Kidney (tissue), 14 donors: ENCODE results near the gene TCL1A. TPM values are rescaled to one million over a fixed set of nuclear protein-coding genes. Genes with fewer than 3 reads are reported as not detected.

Source experiments
- DNase-seq, 5 donors: peaks; one replicate each; pipeline ENCODE4 v3.0.0-alpha.2; 2013 to 2020
- FAIRE-seq: peaks from 2 replicates; lab custom pipeline; 2012; peaks lifted over from hg19 to GRCh38; lab: Jason Lieb, UNC
- H3K27ac ChIP-seq, 2 donors: one replicate each; pipeline ENCODE4 v1.7.0; 2013; ENCODE audit warnings: low read depth in 2 of 2, low read length in 2 of 2, inconsistent platforms in 1 of 2
- H3K27me3 ChIP-seq: one replicate; pipeline ENCODE4 v1.7.1; 2013; ENCODE audit warnings: low read length, inconsistent platforms; ENCODE audit not compliant: control insufficient read depth, insufficient read depth
- H3K36me3 ChIP-seq, 3 donors: one replicate each; pipeline versions ENCODE4 v1.7.0 to v1.7.1; 2013; ENCODE audit warnings: low read length in 3 of 3, control low read depth in 1 of 3, inconsistent platforms in 1 of 3; ENCODE audit not compliant: insufficient read depth in 3 of 3, control insufficient read depth in 2 of 3
- H3K4me1 ChIP-seq, 3 donors: one replicate each; pipeline versions ENCODE4 v1.7.0 to v1.7.1; 2013; ENCODE audit warnings: low read length in 3 of 3, inconsistent platforms in 1 of 3, low read depth in 1 of 3; ENCODE audit not compliant: control insufficient read depth in 2 of 3, insufficient read depth in 2 of 3
- H3K4me3 ChIP-seq, 3 donors: one replicate each; pipeline versions ENCODE4 v1.7.0 to v1.8.1; 2013; ENCODE audit warnings: low read length in 3 of 3, control low read depth in 1 of 3, inconsistent platforms in 1 of 3
- H3K9ac ChIP-seq, 3 donors: one replicate each; pipeline versions ENCODE4 v1.7.0 to v1.7.1; 2013; ENCODE audit warnings: low read length in 3 of 3, control low read depth in 1 of 3, inconsistent platforms in 1 of 3
- H3K9me3 ChIP-seq, 3 donors: one replicate each; pipeline versions ENCODE4 v1.7.0 to v1.7.1; 2013; ENCODE audit warnings: low read length in 3 of 3, control low read depth in 1 of 3, inconsistent platforms in 1 of 3; ENCODE audit not compliant: control insufficient read depth in 2 of 3, insufficient read depth in 1 of 3
- intact Hi-C: fragments of 100-400 bp; cut with DNase I; formaldehyde crosslinking; loops from one replicate; pipeline ENCODE4 v1.11.1; 2022
- polyA plus RNA-seq: library from polyadenylated mRNA; stranded (reverse); fragments of 350-450 nt; fragmentation: Illumina TruSeq; extraction: RNeasy Lipid Tissue Mini Kit (QIAGEN cat#74804); gene quantifications from one replicate; pipeline ENCODE4 v1.2.3, GENCODE V29; 2014; ENCODE audit warnings: low read depth, low replicate concordance; ENCODE audit not compliant: insufficient read depth
- total RNA-seq: library from RNA; stranded (reverse); fragmentation: NEBNext Ultra II Directional; extraction: Animal tissue kit (Norgen Biotek cat#: 25700); gene quantifications from one replicate; pipeline ENCODE4 v1.2.1, GENCODE V29; 2021
- TF ChIP-seq, protein P1 (sequence below): IDR thresholded peaks from 3 replicates; pipeline ENCODE4 v1.5.1; 2012; ENCODE audit warnings: mild to moderate bottlenecking, moderate library complexity, borderline replicate concordance; ENCODE audit not compliant: insufficient read depth; ENCODE audit errors: extremely low read depth
- donor health status: control.
- donor health status: control.
- donor health status: control.
- donor health status: control.
- donor health status: control.
- donor health status: DM: yes; HTN: yes; CAD: no.
- donor health status: Normal renal cell carcinoma (clear cell type).

TCL1A gene
- total and polyA plus RNA-seq, 2 donors from 2014 or later = 1.4 TPM; not detected in 1

DNA sequence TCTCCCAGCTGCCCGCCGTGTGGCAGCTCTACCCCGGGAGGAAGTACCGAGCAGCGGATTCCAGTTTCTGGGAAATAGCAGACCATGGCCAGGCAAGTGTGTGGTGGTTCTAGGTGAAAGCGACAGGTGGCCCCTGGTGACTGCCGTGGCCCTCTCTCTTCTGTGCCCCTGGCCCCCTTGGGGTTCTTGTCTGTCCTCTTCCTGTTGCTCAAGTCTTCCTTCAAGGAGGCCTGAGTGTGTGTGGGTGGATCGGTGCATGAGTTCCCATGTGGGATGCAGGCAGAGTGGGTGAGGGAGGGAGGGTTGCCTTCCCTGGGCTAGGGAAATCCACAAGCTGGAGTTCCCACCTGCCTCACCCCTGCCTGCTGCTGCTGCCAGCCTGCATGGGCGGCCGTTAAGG lies 23.1 kb downstream of the TCL1A start:
- no peak overlapping the region for H3K9ac ChIP-seq

DNA sequence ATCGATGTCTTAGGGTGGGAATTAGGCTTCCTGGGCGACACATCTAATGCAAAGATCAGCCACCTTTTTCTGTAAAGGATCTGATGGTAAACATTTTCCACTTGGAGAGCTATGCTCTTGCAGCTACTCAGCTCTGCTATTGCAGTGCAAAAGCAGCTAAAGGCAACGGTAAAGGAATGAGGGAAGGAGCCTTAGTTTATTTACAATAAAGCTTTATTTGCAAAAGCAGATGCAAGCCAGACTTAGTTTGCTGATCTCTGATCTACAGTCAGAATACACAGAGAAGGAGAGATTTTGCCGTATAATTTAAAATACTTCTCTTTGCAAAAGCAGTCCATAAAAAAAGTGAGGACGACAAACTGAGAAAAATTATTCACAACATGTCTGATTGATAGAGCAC lies 24.5 kb downstream of the TCL1A start:
- no peak overlapping the region for H3K27ac ChIP-seq
- no peak for DNase-seq
- H3K27me3 ChIP-seq = no peaks in the 10 kb centered on the region
- TF ChIP-seq, protein P1, sequence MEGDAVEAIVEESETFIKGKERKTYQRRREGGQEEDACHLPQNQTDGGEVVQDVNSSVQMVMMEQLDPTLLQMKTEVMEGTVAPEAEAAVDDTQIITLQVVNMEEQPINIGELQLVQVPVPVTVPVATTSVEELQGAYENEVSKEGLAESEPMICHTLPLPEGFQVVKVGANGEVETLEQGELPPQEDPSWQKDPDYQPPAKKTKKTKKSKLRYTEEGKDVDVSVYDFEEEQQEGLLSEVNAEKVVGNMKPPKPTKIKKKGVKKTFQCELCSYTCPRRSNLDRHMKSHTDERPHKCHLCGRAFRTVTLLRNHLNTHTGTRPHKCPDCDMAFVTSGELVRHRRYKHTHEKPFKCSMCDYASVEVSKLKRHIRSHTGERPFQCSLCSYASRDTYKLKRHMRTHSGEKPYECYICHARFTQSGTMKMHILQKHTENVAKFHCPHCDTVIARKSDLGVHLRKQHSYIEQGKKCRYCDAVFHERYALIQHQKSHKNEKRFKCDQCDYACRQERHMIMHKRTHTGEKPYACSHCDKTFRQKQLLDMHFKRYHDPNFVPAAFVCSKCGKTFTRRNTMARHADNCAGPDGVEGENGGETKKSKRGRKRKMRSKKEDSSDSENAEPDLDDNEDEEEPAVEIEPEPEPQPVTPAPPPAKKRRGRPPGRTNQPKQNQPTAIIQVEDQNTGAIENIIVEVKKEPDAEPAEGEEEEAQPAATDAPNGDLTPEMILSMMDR = no peak
- H3K4me1 ChIP-seq = no peaks in the 10 kb centered on the region
- no peak overlapping the region for H3K9ac ChIP-seq
- FAIRE-seq = no peak
- H3K4me3 ChIP-seq = no peak overlapping the region
- H3K36me3 ChIP-seq = no peaks in the 10 kb centered on the region
- no peaks in the 10 kb centered on the region for H3K9me3 ChIP-seq
- intact Hi-C loops = no loop called here

More for the DNA sequence above, 23.1 kb downstream of the TCL1A start:
- Histone ChIP-seq H3K4me1 (no peaks in the 10 kb centered on the region), H3K9me3 (no peaks in the 10 kb centered on the region), H3K36me3 (no peaks in the 10 kb centered on the region), H3K27me3 (no peaks in the 10 kb centered on the region), H3K4me3 (no peak overlapping the region), H3K27ac (no peak overlapping the region)
- no peak for DNase-seq
- TF ChIP-seq, protein P1 = no peak
- no peak for FAIRE-seq
- intact Hi-C loops = no loop called here

DNA sequence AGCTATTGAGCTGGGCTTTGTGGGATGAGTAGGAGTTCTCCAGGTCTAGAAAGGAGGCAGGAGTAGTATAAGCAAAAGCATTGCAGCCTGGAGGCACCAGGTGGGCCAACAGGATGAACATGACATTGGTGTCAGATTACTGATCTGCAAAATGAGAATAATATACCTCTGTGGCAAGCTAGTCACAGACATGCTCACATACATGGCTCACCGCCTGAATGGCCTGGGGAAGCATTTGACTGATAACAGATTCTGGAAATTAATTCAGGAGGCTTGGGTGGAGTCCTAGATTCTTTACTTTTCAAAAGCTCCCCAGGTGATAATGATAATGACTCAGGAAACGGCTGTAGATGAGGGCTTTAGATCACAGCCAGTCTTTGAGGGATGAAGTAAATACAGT lies 27.0 kb downstream of the TCL1A start:
- FAIRE-seq (no peak), DNase-seq (no peak)
- no peak overlapping the region for H3K4me3 ChIP-seq
- H3K27ac ChIP-seq = no peak overlapping the region
- H3K4me1 ChIP-seq = no peaks in the 10 kb centered on the region
- H3K36me3 ChIP-seq = no peaks in the 10 kb centered on the region
- intact Hi-C loops = no loop called here
- no peaks in the 10 kb centered on the region for H3K9me3 ChIP-seq
- TF ChIP-seq, protein P1 = no peak
- no peak overlapping the region for H3K9ac ChIP-seq
- H3K27me3 ChIP-seq = no peaks in the 10 kb centered on the region
